GM21515 (cell line): Measurements from ENCODE around the gene CCNH.

Experiments
- ATAC-seq: cut with Tn5 transposase; IDR thresholded peaks from one replicate; pipeline ENCODE4 v1.9.1; 2021; ENCODE audit not compliant: unreplicated experiment

Gene CCNH

GRCh38 chr5:87361536-87362213 lies 51.1 kb downstream of the CCNH start:
- ATAC-seq: no peak

GRCh38 chr5:87361031-87361445 lies 51.7 kb downstream of the CCNH start:
- no peak for ATAC-seq

DNA sequence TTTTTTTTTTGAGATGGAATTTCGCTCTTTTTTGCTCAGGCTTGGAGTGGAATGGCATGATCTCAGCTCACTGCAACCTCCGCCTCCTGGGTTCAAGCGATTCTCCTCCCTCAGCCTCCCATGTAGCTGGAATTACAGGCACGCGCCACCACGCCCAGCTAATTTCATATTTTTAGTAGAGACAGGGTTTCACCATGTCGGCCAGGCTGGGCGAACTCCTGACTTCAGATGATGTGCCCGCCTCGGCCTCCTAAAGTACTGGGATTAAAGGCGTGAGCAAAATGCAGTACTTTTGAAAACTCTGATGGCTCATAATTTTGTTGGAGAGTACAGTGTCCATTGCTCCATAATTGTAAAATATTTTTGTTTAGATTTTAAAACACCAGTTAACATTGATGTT lies 52.6 kb downstream of the CCNH start:
- no peak for ATAC-seq

DNA sequence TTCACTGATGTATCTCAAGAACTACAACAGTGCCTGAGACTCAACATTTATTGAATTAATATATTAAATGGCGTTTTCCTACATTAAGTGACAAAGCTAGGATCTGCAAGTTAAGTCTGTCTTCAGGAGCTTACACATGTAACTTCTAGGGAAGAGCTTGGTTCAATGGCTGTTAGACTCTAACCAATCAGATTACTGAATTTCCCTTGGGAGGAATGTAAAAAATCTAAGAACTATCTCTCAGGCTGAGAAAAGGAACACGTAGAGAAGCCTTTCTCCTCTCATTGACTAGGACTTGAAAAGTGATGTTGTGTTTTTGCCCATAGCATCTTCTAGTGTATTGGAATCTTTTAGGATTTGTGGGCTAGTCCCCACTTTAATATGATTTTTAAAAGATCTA lies 53.6 kb downstream of the CCNH start:
- ATAC-seq: no peak

DNA sequence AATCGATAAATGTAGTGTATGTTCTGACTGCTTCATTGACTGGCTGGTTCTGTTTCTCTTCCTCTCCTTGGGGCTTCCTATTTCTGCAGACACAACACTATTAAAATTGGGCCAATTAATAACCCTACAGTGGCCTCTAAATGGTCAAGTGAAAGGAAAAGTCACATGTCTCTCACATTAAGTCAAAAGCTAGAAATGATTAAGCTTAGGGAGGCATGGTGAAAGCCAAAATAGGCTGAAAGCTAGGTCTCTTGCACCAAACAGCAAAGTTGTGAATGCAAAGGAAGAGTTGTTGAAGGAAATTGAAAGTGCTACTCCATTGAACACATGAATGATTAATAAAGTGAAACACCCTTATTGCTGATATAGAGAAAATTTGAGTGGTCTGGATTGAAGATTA lies 58.2 kb downstream of the CCNH start:
- no peak for ATAC-seq

- no peak for ATAC-seq
Observed at GRCh38 chr5:87347841-87348240, 64.9 kb downstream of the CCNH start.

GRCh38 chr5:87347272-87347671 lies 65.5 kb downstream of the CCNH start:
- no peak for ATAC-seq
